HEK293 (cell line): ENCODE results near the gene NXT1.
A peak's percentile ranks its signal among the peaks of the same experiment; 100 is the strongest.

Source experiments
- GLIS1 ChIP-seq: fragments of 450-650 bp; formaldehyde crosslinking; IDR thresholded peaks from 2 replicates; pipeline ENCODE4 v1.5.1; 2016; ENCODE audit warnings: missing biosample characterization, missing genetic modification characterization
- KLF8 ChIP-seq: fragments of 450-650 bp; formaldehyde crosslinking; IDR thresholded peaks from 2 replicates; pipeline ENCODE4 v1.5.1; 2016; ENCODE audit warnings: missing biosample characterization, missing genetic modification characterization
- SP2 ChIP-seq: fragments of 450-650 bp; formaldehyde crosslinking; IDR thresholded peaks from 2 replicates; pipeline ENCODE4 v1.5.1; 2016; ENCODE audit warnings: missing biosample characterization, missing genetic modification characterization
- WT1 ChIP-seq: fragments of 450-650 bp; formaldehyde crosslinking; IDR thresholded peaks from 2 replicates; pipeline ENCODE4 v1.5.1; 2016; ENCODE audit warnings: missing biosample characterization, missing genetic modification characterization
- ZBTB20 ChIP-seq: fragments of 450-650 bp; formaldehyde crosslinking; IDR thresholded peaks from 2 replicates; pipeline ENCODE4 v1.5.1; 2016; ENCODE audit warnings: missing biosample characterization, missing genetic modification characterization
- ZEB2 ChIP-seq: fragments of 450-650 bp; formaldehyde crosslinking; IDR thresholded peaks from 2 replicates; pipeline ENCODE4 v1.5.1; 2016; ENCODE audit warnings: missing biosample characterization, missing genetic modification characterization
- ZFP37 ChIP-seq: fragments of 450-650 bp; formaldehyde crosslinking; IDR thresholded peaks from 2 replicates; pipeline ENCODE4 v1.5.1; 2016; ENCODE audit warnings: missing biosample characterization, missing genetic modification characterization
- ZIC2 ChIP-seq: fragments of 450-650 bp; formaldehyde crosslinking; IDR thresholded peaks from 2 replicates; pipeline ENCODE4 v1.5.1; 2016; ENCODE audit warnings: missing biosample characterization, missing genetic modification characterization
- ZNF10 ChIP-seq: fragments of 450-650 bp; formaldehyde crosslinking; IDR thresholded peaks from 2 replicates; pipeline ENCODE4 v1.5.1; 2017; ENCODE audit warnings: missing biosample characterization, missing genetic modification characterization
- ZNF146 ChIP-seq: fragments of 450-650 bp; formaldehyde crosslinking; IDR thresholded peaks from 2 replicates; pipeline ENCODE4 v1.5.1; 2016; ENCODE audit warnings: missing biosample characterization, missing genetic modification characterization
- ZNF169 ChIP-seq: fragments of 450-650 bp; formaldehyde crosslinking; IDR thresholded peaks from 2 replicates; pipeline ENCODE4 v1.5.1; 2016; ENCODE audit warnings: missing biosample characterization, missing genetic modification characterization
- ZNF214 ChIP-seq: fragments of 450-650 bp; formaldehyde crosslinking; IDR thresholded peaks from 2 replicates; pipeline ENCODE4 v1.5.1; 2017; ENCODE audit warnings: missing biosample characterization, mild to moderate bottlenecking, missing genetic modification characterization, borderline replicate concordance
- ZNF223 ChIP-seq: fragments of 450-650 bp; formaldehyde crosslinking; IDR thresholded peaks from 2 replicates; pipeline ENCODE4 v1.5.1; 2016; ENCODE audit warnings: missing biosample characterization, missing genetic modification characterization
- ZNF24 ChIP-seq: fragments of 450-650 bp; formaldehyde crosslinking; IDR thresholded peaks from 2 replicates; pipeline ENCODE4 v1.5.1; 2016; ENCODE audit warnings: missing biosample characterization, missing genetic modification characterization
- ZNF335 ChIP-seq: fragments of 450-650 bp; formaldehyde crosslinking; conservative IDR thresholded peaks from 2 replicates; pipeline ENCODE4 v1.5.1; 2016; ENCODE audit warnings: missing biosample characterization, missing genetic modification characterization
- ZNF341 ChIP-seq: fragments of 450-650 bp; formaldehyde crosslinking; IDR thresholded peaks from 2 replicates; pipeline ENCODE4; 2016; ENCODE audit warnings: low read depth, missing biosample characterization, missing genetic modification characterization
- ZNF521 ChIP-seq: fragments of 450-650 bp; formaldehyde crosslinking; IDR thresholded peaks from 2 replicates; pipeline ENCODE4 v1.5.1; 2017; ENCODE audit warnings: missing biosample characterization, mild to moderate bottlenecking, missing genetic modification characterization
- ZNF558 ChIP-seq: fragments of 450-650 bp; formaldehyde crosslinking; IDR thresholded peaks from 2 replicates; pipeline ENCODE4 v1.5.1; 2016; ENCODE audit warnings: missing biosample characterization, missing genetic modification characterization
- ZNF747 ChIP-seq: fragments of 450-650 bp; formaldehyde crosslinking; IDR thresholded peaks from 2 replicates; pipeline ENCODE4 v1.5.1; 2016; ENCODE audit warnings: missing biosample characterization, missing genetic modification characterization
- ZSCAN30 ChIP-seq: fragments of 450-650 bp; IDR thresholded peaks from 2 replicates; pipeline ENCODE4 v1.5.1; 2018; ENCODE audit warnings: missing biosample characterization, mild to moderate bottlenecking, missing genetic modification characterization, moderate library complexity
- TF ChIP-seq, protein P1 (sequence below): fragments of 450-650 bp; formaldehyde crosslinking; IDR thresholded peaks from 2 replicates; pipeline ENCODE4 v1.5.1; 2016; ENCODE audit warnings: missing biosample characterization, missing genetic modification characterization
- TF ChIP-seq, protein P2 (sequence below): fragments of 450-650 bp; formaldehyde crosslinking; IDR thresholded peaks from 2 replicates; pipeline ENCODE4 v1.5.1; 2017; ENCODE audit warnings: missing biosample characterization, missing genetic modification characterization
- TF ChIP-seq, protein P3 (sequence below): fragments of 450-650 bp; formaldehyde crosslinking; IDR thresholded peaks from 2 replicates; pipeline ENCODE4 v1.5.1; 2016; ENCODE audit warnings: missing biosample characterization, missing genetic modification characterization
- TF ChIP-seq, protein P4 (sequence below): fragments of 450-650 bp; formaldehyde crosslinking; IDR thresholded peaks from 2 replicates; pipeline ENCODE4 v1.5.1; 2016; ENCODE audit warnings: missing biosample characterization, missing genetic modification characterization
- TF ChIP-seq, protein P5 (sequence below): fragments of 450-650 bp; formaldehyde crosslinking; IDR thresholded peaks from 2 replicates; pipeline ENCODE4 v1.5.1; 2017; ENCODE audit warnings: missing biosample characterization, missing genetic modification characterization

NXT1 gene

DNA sequence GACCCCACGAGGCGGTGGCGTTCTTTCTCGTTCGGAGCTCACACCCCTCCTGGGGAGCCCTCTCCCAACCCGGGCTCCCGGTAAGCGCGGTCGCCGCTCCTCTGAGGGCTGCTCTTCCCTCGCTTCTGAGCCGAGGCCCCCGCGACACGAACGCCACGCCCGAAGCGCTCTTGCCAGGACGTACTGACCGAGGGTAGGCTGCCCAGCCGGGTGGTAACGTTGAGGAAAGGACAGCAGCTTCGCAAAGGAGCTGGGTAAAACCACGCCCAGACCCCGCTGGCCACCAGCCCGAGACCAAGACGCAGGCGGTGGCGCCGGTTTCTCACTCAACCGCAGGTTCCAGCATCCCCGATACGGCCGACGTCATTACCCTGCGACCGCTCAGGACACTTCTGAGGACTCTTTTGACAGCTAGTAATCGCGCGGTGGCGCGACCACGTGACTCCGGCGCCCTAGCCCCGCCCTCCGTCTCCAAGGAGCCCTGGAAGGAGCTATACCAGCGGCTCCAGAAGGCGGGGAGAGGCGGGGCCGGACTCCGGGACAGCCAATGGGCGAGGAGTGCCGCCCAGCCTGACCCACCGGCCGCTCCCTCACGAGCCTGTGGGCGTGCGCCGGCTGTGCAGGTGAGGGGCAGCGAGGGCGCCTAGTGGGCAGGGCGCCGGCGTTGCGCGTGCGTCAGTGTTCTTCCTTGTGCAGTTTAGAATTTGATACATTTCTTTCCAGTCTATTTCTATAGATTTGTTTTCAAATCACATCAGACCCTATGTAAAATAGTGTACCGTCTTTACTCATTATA is 7.4 kb downstream of the NXT1 start (continued):
- no peak for TF ChIP-seq ZNF146
- 0 out of 2 replicates have a peak, but pooled peaks have one; percentile 15 for TF ChIP-seq WT1 (tag by site-specific recombination)
- peak; percentile 92 for TF ChIP-seq ZBTB20 (tag by site-specific recombination)
- peak; percentile 62; the same call in 1 of the 2 replicates for TF ChIP-seq ZSCAN30 (tag by site-specific recombination)
- TF ChIP-seq, protein P1, sequence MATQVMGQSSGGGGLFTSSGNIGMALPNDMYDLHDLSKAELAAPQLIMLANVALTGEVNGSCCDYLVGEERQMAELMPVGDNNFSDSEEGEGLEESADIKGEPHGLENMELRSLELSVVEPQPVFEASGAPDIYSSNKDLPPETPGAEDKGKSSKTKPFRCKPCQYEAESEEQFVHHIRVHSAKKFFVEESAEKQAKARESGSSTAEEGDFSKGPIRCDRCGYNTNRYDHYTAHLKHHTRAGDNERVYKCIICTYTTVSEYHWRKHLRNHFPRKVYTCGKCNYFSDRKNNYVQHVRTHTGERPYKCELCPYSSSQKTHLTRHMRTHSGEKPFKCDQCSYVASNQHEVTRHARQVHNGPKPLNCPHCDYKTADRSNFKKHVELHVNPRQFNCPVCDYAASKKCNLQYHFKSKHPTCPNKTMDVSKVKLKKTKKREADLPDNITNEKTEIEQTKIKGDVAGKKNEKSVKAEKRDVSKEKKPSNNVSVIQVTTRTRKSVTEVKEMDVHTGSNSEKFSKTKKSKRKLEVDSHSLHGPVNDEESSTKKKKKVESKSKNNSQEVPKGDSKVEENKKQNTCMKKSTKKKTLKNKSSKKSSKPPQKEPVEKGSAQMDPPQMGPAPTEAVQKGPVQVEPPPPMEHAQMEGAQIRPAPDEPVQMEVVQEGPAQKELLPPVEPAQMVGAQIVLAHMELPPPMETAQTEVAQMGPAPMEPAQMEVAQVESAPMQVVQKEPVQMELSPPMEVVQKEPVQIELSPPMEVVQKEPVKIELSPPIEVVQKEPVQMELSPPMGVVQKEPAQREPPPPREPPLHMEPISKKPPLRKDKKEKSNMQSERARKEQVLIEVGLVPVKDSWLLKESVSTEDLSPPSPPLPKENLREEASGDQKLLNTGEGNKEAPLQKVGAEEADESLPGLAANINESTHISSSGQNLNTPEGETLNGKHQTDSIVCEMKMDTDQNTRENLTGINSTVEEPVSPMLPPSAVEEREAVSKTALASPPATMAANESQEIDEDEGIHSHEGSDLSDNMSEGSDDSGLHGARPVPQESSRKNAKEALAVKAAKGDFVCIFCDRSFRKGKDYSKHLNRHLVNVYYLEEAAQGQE (tag by site-specific recombination) = peak; percentile 58; the same call in 1 of the 2 replicates
- peak; percentile 57; the same call in 1 of the 2 replicates for TF ChIP-seq ZEB2 (tag by site-specific recombination)
- peak; percentile 98 for TF ChIP-seq SP2 (tag by site-specific recombination)
- TF ChIP-seq, protein P2, sequence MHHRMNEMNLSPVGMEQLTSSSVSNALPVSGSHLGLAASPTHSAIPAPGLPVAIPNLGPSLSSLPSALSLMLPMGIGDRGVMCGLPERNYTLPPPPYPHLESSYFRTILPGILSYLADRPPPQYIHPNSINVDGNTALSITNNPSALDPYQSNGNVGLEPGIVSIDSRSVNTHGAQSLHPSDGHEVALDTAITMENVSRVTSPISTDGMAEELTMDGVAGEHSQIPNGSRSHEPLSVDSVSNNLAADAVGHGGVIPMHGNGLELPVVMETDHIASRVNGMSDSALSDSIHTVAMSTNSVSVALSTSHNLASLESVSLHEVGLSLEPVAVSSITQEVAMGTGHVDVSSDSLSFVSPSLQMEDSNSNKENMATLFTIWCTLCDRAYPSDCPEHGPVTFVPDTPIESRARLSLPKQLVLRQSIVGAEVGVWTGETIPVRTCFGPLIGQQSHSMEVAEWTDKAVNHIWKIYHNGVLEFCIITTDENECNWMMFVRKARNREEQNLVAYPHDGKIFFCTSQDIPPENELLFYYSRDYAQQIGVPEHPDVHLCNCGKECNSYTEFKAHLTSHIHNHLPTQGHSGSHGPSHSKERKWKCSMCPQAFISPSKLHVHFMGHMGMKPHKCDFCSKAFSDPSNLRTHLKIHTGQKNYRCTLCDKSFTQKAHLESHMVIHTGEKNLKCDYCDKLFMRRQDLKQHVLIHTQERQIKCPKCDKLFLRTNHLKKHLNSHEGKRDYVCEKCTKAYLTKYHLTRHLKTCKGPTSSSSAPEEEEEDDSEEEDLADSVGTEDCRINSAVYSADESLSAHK (tag by site-specific recombination) = peak; percentile 9; the same call in 1 of the 2 replicates
- no peak for TF ChIP-seq ZNF521 (tag by site-specific recombination)
- peak; percentile 70; the same call in 1 of the 2 replicates for TF ChIP-seq ZNF223 (tag by site-specific recombination)
- peak; percentile 76; the same call in 1 of the 2 replicates for TF ChIP-seq ZFP37 (tag by site-specific recombination)
- TF ChIP-seq KLF8 (tag by site-specific recombination) = peak; percentile 70
- TF ChIP-seq, protein P3, sequence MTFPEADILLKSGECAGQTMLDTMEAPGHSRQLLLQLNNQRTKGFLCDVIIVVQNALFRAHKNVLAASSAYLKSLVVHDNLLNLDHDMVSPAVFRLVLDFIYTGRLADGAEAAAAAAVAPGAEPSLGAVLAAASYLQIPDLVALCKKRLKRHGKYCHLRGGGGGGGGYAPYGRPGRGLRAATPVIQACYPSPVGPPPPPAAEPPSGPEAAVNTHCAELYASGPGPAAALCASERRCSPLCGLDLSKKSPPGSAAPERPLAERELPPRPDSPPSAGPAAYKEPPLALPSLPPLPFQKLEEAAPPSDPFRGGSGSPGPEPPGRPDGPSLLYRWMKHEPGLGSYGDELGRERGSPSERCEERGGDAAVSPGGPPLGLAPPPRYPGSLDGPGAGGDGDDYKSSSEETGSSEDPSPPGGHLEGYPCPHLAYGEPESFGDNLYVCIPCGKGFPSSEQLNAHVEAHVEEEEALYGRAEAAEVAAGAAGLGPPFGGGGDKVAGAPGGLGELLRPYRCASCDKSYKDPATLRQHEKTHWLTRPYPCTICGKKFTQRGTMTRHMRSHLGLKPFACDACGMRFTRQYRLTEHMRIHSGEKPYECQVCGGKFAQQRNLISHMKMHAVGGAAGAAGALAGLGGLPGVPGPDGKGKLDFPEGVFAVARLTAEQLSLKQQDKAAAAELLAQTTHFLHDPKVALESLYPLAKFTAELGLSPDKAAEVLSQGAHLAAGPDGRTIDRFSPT (tag by site-specific recombination) = peak; percentile 96
- TF ChIP-seq ZNF214 (tag by site-specific recombination) = no peak
- TF ChIP-seq ZNF341 = peak; percentile 81
- TF ChIP-seq ZNF10 (tag by site-specific recombination) = peak; percentile 50; the same call in 1 of the 2 replicates
- peak; percentile 73 for TF ChIP-seq GLIS1
- no peak for TF ChIP-seq ZNF747 (tag by site-specific recombination)
- TF ChIP-seq, protein P4, sequence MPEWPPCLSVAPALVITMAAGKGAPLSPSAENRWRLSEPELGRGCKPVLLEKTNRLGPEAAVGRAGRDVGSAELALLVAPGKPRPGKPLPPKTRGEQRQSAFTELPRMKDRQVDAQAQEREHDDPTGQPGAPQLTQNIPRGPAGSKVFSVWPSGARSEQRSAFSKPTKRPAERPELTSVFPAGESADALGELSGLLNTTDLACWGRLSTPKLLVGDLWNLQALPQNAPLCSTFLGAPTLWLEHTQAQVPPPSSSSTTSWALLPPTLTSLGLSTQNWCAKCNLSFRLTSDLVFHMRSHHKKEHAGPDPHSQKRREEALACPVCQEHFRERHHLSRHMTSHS (tag by site-specific recombination) = no peak
- TF ChIP-seq ZNF24 = 0 out of 2 replicates have a peak, but pooled peaks have one; percentile 59
- TF ChIP-seq, protein P5, sequence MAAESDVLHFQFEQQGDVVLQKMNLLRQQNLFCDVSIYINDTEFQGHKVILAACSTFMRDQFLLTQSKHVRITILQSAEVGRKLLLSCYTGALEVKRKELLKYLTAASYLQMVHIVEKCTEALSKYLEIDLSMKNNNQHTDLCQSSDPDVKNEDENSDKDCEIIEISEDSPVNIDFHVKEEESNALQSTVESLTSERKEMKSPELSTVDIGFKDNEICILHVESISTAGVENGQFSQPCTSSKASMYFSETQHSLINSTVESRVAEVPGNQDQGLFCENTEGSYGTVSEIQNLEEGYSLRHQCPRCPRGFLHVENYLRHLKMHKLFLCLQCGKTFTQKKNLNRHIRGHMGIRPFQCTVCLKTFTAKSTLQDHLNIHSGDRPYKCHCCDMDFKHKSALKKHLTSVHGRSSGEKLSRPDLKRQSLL (tag by site-specific recombination) = peak; percentile 91
- TF ChIP-seq ZNF169 (tag by site-specific recombination) = no peak
- TF ChIP-seq ZNF558 = no peak
- TF ChIP-seq ZIC2 (tag by site-specific recombination) = 0 out of 2 replicates have a peak, but pooled peaks have one; percentile 33
- TF ChIP-seq ZNF335 (tag by site-specific recombination) = peak; percentile 93
- TF ChIP-seq, all 188 proteins: peak for 45
